Esophagus squamous epithelium (tissue), 4 donors: ENCODE measurements around the gene AMD1.

Experiments
- CTCF ChIP-seq, 6 experiments: fragments of 450-650 bp in 4 of 6; fragments of 200-600 bp in 2 of 6; sonication (generic) in 2 of 6; IDR thresholded peaks; one replicate each; pipeline ENCODE4 v1.5.1; 2016 to 2019; ENCODE audit warnings: antibody characterized with exemption in 6 of 6, mild to moderate bottlenecking in 4 of 6, moderate library complexity in 4 of 6
- POLR2A ChIP-seq, 4 donors: fragments of 450-650 bp; IDR thresholded peaks; one replicate each; pipeline ENCODE4 v1.6.1; 2017; ENCODE audit warnings: antibody characterized with exemption in 4 of 4, mild to moderate bottlenecking in 4 of 4, moderate library complexity in 3 of 4

DNA sequence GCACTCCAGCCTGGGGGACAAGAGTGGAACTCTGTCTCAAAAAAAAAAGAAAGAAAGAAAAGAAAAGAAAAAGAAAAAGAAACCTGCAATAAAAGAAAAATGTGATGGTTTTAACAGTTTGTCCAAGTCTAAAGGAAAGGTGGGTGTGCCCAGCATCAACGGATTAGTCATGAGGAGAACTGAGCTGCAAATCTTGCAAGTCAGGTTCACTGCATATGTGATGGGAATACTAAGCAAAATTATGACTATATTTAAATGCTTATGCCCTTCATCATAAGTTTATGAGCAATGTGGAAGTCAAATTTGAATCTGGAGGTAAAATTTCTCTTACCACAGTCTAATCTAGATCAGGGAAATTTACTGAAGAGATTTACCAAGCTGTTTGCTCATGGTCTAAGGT, 46.2 kb upstream of the AMD1 start:
- TF ChIP-seq CTCF (IDR thresholded peaks at IDR 0.05) (no peak), POLR2A (IDR thresholded peaks at IDR 0.05) (no peak)
